ENCODE measurements around the gene GJB5. TPM values are rescaled to one million over a fixed set of nuclear protein-coding genes. Genes with fewer than 3 reads are reported as not detected.
A peak's percentile ranks its signal among the peaks of the same experiment; 100 is the strongest.

The GJB5 gene
- total RNA-seq, 1 donor from 2014 or later = not detected

DNA sequence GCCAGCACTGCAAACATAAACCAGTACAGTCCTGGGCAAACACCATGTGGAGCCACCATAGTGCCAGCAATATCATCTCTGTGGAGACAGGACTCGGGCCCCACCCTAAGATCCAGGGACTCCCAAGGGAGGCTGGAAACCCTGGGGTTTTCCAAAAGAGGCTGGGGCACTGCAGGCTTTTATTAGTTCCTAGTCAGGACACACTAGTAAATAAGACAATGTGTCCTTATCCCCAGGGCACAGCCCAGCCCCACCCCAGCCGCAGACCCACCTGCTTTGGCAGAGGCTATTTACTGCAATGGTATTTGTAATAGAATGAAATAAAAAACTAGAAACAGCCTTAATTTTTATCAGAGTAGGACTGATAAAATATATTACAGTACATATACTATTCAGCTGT, 25.7 kb downstream of the GJB5 start:
- no peak overlapping the region for H3K27ac Mint-ChIP-seq (ENCODE audit: unreplicated experiment)
- no peak overlapping the region for H3K4me3 Mint-ChIP-seq
- no peak for DNase-seq (ENCODE audit: low read depth, low spot score)

DNA sequence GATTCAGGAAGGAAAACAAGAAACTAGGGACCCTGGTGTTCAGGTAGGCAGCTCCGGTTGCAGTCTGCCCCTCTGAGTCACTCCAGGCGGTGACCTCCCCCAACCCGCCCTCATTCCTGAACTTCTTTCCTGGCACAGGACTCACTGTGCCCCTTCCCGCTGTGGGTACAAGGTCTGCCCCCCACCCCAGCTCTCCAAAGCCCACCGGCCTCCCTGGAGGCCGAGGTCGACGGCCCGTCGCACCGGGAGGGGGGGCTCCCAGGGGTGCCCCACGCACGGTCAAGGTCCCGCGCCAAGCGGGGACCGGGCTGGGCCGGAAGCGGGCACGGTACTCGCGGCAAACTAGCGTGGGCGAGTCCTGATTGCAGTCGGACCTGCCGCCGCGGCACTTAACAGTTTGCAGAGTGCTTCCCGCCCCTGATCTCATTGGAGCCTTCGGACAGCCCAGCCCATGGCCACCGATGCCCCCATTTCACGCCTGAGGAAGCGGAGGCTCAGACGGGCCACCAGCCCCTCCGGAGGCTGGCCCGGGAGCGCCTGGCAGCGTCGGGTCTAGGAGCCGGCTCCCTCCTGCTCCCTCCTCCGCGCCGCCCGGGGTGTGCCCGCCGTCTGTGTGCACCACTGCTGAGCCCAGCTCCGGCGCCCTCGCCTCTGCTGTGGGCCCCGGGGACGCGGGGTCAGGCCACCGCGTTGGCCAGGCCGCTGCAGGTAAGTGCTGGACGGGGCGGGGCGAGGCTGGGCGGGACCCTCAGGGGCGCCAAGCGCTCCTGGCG, 26.4 kb downstream of the GJB5 start, which contains the start of gene GJB3:
GJB3 (plus strand) TSS at position 144 of the 773 bp plus-strand sequence. CDS start 3,549 bp downstream, outside the sequence.
- no peak for DNase-seq (ENCODE audit: low read depth, low spot score)
- TF ChIP-seq, protein P1, sequence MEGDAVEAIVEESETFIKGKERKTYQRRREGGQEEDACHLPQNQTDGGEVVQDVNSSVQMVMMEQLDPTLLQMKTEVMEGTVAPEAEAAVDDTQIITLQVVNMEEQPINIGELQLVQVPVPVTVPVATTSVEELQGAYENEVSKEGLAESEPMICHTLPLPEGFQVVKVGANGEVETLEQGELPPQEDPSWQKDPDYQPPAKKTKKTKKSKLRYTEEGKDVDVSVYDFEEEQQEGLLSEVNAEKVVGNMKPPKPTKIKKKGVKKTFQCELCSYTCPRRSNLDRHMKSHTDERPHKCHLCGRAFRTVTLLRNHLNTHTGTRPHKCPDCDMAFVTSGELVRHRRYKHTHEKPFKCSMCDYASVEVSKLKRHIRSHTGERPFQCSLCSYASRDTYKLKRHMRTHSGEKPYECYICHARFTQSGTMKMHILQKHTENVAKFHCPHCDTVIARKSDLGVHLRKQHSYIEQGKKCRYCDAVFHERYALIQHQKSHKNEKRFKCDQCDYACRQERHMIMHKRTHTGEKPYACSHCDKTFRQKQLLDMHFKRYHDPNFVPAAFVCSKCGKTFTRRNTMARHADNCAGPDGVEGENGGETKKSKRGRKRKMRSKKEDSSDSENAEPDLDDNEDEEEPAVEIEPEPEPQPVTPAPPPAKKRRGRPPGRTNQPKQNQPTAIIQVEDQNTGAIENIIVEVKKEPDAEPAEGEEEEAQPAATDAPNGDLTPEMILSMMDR (conservative IDR thresholded peaks at IDR 0.05) = no peak
- H3K4me3 Mint-ChIP-seq = peak within 1 kb of the TSS; percentile 13
- H3K9me3 Mint-ChIP-seq = no peaks in the 10 kb centered on the region
- no peak within 1 kb of the TSS for H3K27ac Mint-ChIP-seq (ENCODE audit: unreplicated experiment)
- H3K4me1 Mint-ChIP-seq = peaks cover 4% of the 10 kb centered on the region
- peaks cover 81% of the 10 kb centered on the region for H3K27me3 Mint-ChIP-seq (ENCODE audit: low read depth)
- no peaks in the 10 kb centered on the region for H3K36me3 Mint-ChIP-seq (ENCODE audit: low read depth)

More for the DNA sequence above, 25.7 kb downstream of the GJB5 start:
- Mint-ChIP-seq H3K27me3 (ENCODE audit: low read depth) (peaks cover 79% of the 10 kb centered on the region), H3K36me3 (ENCODE audit: low read depth) (no peaks in the 10 kb centered on the region), H3K4me1 (peaks cover 4% of the 10 kb centered on the region), H3K9me3 (no peaks in the 10 kb centered on the region)
- TF ChIP-seq, protein P1 (conservative IDR thresholded peaks at IDR 0.05) = no peak

DNA sequence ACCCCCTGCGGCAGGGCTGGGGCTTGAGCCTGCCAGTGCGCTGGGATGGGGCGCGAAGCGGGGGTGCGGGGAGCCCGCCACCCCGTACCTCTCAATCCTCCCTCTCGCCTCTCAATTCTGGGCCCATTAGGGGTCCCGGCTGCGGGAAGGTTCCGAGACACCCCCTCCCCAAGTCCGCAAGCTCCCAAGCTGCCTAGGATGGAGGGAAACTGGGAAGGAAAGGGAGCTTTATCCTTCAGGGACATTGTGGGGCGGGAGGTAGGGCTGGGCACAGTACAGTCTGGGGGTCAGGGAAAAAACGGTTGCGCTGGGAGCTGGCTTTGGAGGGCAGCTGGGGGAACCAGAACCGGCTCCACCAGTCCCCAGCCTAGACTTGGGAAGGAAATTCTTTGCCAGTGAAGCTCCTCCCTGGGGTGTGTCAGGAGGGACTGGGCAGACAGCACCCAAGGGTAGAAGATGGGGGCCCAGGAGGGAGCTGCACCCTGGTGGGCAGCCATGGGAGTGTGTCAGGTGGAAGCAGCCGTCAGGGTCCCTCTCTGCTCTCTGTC, 27.1 kb downstream of the GJB5 start:
- H3K27ac Mint-ChIP-seq (ENCODE audit: unreplicated experiment) = no peak overlapping the region
- H3K27me3 Mint-ChIP-seq (ENCODE audit: low read depth) = peaks cover 85% of the 10 kb centered on the region
- H3K36me3 Mint-ChIP-seq (ENCODE audit: low read depth) = no peaks in the 10 kb centered on the region
- TF ChIP-seq, protein P1 (conservative IDR thresholded peaks at IDR 0.05) = no peak
- peaks cover 10% of the 10 kb centered on the region for H3K4me1 Mint-ChIP-seq
- H3K4me3 Mint-ChIP-seq = no peak overlapping the region
- H3K9me3 Mint-ChIP-seq = no peaks in the 10 kb centered on the region
- DNase-seq (ENCODE audit: low read depth, low spot score) = no peak

DNA sequence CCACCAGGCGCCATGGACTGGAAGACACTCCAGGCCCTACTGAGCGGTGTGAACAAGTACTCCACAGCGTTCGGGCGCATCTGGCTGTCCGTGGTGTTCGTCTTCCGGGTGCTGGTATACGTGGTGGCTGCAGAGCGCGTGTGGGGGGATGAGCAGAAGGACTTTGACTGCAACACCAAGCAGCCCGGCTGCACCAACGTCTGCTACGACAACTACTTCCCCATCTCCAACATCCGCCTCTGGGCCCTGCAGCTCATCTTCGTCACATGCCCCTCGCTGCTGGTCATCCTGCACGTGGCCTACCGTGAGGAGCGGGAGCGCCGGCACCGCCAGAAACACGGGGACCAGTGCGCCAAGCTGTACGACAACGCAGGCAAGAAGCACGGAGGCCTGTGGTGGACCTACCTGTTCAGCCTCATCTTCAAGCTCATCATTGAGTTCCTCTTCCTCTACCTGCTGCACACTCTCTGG, 29.9 kb downstream of the GJB5 start:
- no peaks in the 10 kb centered on the region for H3K9me3 Mint-ChIP-seq
- H3K27ac Mint-ChIP-seq (ENCODE audit: unreplicated experiment) = no peak overlapping the region
- TF ChIP-seq, protein P1 (conservative IDR thresholded peaks at IDR 0.05) = no peak
- no peak for DNase-seq (ENCODE audit: low read depth, low spot score)
- H3K4me1 Mint-ChIP-seq = peaks cover 16% of the 10 kb centered on the region
- peaks cover 64% of the 10 kb centered on the region for H3K27me3 Mint-ChIP-seq (ENCODE audit: low read depth)
- no peak overlapping the region for H3K4me3 Mint-ChIP-seq
- H3K36me3 Mint-ChIP-seq (ENCODE audit: low read depth) = no peaks in the 10 kb centered on the region

DNA sequence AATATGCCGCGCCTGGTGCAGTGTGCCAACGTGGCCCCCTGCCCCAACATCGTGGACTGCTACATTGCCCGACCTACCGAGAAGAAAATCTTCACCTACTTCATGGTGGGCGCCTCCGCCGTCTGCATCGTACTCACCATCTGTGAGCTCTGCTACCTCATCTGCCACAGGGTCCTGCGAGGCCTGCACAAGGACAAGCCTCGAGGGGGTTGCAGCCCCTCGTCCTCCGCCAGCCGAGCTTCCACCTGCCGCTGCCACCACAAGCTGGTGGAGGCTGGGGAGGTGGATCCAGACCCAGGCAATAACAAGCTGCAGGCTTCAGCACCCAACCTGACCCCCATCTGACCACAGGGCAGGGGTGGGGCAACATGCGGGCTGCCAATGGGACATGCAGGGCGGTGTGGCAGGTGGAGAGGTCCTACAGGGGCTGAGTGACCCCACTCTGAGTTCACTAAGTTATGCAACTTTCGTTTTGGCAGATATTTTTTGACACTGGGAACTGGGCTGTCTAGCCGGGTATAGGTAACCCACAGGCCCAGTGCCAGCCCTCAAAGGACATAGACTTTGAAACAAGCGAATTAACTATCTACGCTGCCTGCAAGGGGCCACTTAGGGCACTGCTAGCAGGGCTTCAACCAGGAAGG, 30.5 kb downstream of the GJB5 start:
- H3K27ac Mint-ChIP-seq (ENCODE audit: unreplicated experiment) = no peak overlapping the region
- H3K4me3 Mint-ChIP-seq = no peak overlapping the region
- H3K9me3 Mint-ChIP-seq = no peaks in the 10 kb centered on the region
- H3K4me1 Mint-ChIP-seq = peaks cover 16% of the 10 kb centered on the region
- DNase-seq (ENCODE audit: low read depth, low spot score) = no peak
- no peaks in the 10 kb centered on the region for H3K36me3 Mint-ChIP-seq (ENCODE audit: low read depth)
- peaks cover 61% of the 10 kb centered on the region for H3K27me3 Mint-ChIP-seq (ENCODE audit: low read depth)
- TF ChIP-seq, protein P1 (conservative IDR thresholded peaks at IDR 0.05) = no peak

Measured in neural crest cell (in vitro differentiated cells).